ENCODE data around the gene NEU2. TPM values are rescaled to one million over a fixed set of nuclear protein-coding genes. Genes with fewer than 3 reads are reported as not detected.
A peak's percentile ranks its signal among the peaks of the same experiment; 100 is the strongest.

Gene NEU2
- total and polyA plus RNA-seq, 4 donors: not detected

GRCh38 chr2:233062946-233063268 lies 30.4 kb downstream of the NEU2 start:
- H3K27ac ChIP-seq (ENCODE audit: low read depth in 1 of 2, low read length in 2 of 2): peak overlapping the region; percentile 29 to 69
- TF ChIP-seq YY1 (IDR thresholded peaks at IDR 0.05) (no peak), FOXA1 (IDR thresholded peaks at IDR 0.05) (no peak), TAF1 (conservative IDR thresholded peaks at IDR 0.05) (no peak), MAX (IDR thresholded peaks at IDR 0.05) (no peak), EGR1 (IDR thresholded peaks at IDR 0.05; ENCODE audit: low read depth in 2 of 2) (no peak), JUND (IDR thresholded peaks at IDR 0.05) (no peak), HNF4A (conservative IDR thresholded peaks at IDR 0.05) (no peak), NR2F2 (IDR thresholded peaks at IDR 0.05) (no peak), SP1 (IDR thresholded peaks at IDR 0.05) (no peak)
- TF ChIP-seq, protein P1, sequence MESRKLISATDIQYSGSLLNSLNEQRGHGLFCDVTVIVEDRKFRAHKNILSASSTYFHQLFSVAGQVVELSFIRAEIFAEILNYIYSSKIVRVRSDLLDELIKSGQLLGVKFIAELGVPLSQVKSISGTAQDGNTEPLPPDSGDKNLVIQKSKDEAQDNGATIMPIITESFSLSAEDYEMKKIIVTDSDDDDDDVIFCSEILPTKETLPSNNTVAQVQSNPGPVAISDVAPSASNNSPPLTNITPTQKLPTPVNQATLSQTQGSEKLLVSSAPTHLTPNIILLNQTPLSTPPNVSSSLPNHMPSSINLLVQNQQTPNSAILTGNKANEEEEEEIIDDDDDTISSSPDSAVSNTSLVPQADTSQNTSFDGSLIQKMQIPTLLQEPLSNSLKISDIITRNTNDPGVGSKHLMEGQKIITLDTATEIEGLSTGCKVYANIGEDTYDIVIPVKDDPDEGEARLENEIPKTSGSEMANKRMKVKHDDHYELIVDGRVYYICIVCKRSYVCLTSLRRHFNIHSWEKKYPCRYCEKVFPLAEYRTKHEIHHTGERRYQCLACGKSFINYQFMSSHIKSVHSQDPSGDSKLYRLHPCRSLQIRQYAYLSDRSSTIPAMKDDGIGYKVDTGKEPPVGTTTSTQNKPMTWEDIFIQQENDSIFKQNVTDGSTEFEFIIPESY (IDR thresholded peaks at IDR 0.05): no peak
- TF ChIP-seq, protein P2, sequence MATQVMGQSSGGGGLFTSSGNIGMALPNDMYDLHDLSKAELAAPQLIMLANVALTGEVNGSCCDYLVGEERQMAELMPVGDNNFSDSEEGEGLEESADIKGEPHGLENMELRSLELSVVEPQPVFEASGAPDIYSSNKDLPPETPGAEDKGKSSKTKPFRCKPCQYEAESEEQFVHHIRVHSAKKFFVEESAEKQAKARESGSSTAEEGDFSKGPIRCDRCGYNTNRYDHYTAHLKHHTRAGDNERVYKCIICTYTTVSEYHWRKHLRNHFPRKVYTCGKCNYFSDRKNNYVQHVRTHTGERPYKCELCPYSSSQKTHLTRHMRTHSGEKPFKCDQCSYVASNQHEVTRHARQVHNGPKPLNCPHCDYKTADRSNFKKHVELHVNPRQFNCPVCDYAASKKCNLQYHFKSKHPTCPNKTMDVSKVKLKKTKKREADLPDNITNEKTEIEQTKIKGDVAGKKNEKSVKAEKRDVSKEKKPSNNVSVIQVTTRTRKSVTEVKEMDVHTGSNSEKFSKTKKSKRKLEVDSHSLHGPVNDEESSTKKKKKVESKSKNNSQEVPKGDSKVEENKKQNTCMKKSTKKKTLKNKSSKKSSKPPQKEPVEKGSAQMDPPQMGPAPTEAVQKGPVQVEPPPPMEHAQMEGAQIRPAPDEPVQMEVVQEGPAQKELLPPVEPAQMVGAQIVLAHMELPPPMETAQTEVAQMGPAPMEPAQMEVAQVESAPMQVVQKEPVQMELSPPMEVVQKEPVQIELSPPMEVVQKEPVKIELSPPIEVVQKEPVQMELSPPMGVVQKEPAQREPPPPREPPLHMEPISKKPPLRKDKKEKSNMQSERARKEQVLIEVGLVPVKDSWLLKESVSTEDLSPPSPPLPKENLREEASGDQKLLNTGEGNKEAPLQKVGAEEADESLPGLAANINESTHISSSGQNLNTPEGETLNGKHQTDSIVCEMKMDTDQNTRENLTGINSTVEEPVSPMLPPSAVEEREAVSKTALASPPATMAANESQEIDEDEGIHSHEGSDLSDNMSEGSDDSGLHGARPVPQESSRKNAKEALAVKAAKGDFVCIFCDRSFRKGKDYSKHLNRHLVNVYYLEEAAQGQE (IDR thresholded peaks at IDR 0.05): no peak
- no peaks in the 10 kb centered on the region for H3K9me3 ChIP-seq (ENCODE audit: control insufficient read depth in 4 of 4, low read length in 3 of 4)
- no peak for DNase-seq (ENCODE audit: low spot score)
- peaks cover 0 to 13% (median 3%) of the 10 kb centered on the region in 4 donors for H3K4me1 ChIP-seq (ENCODE audit: control insufficient read depth in 4 of 4, insufficient read depth in 4 of 4, low read length in 3 of 4)
- no peaks in the 10 kb centered on the region for H3K36me3 ChIP-seq (ENCODE audit: control insufficient read depth in 4 of 4, insufficient read depth in 3 of 4, low read depth in 1 of 4, low read length in 3 of 4)
- WGBS: 80% methylated on average over 6 of the region's 6 CpGs
- no peak overlapping the region for H3K4me3 ChIP-seq (ENCODE audit: low read depth in 1 of 3, low read length in 3 of 3)
- H3K9ac ChIP-seq (ENCODE audit: low read depth in 1 of 2, low read length in 2 of 2): no peak overlapping the region
- no peaks in the 10 kb centered on the region for H3K27me3 ChIP-seq (ENCODE audit: control insufficient read depth in 4 of 4, insufficient read depth in 4 of 4, low read length in 3 of 4)

- no peak for DNase-seq (ENCODE audit: low spot score)
- Histone ChIP-seq H3K27me3 (ENCODE audit: control insufficient read depth in 4 of 4, insufficient read depth in 4 of 4, low read length in 3 of 4) (no peaks in the 10 kb centered on the region), H3K4me3 (ENCODE audit: low read depth in 1 of 3, low read length in 3 of 3) (no peak overlapping the region), H3K9ac (ENCODE audit: low read depth in 1 of 2, low read length in 2 of 2) (no peak overlapping the region), H3K27ac (ENCODE audit: low read depth in 1 of 2, low read length in 2 of 2) (peak overlapping the region in 1 of 2 donors; percentile 29), H3K9me3 (ENCODE audit: control insufficient read depth in 4 of 4, low read length in 3 of 4) (no peaks in the 10 kb centered on the region), H3K4me1 (ENCODE audit: control insufficient read depth in 4 of 4, insufficient read depth in 4 of 4, low read length in 3 of 4) (peaks cover 0 to 13% (median 3%) of the 10 kb centered on the region in 4 donors), H3K36me3 (ENCODE audit: control insufficient read depth in 4 of 4, insufficient read depth in 3 of 4, low read depth in 1 of 4, low read length in 3 of 4) (no peaks in the 10 kb centered on the region)
- no peak for TF ChIP-seq RXRA (IDR thresholded peaks at IDR 0.05)
- TF ChIP-seq, protein P2 (IDR thresholded peaks at IDR 0.05): no peak
- TF ChIP-seq TAF1 (conservative IDR thresholded peaks at IDR 0.05): no peak
- no peak for TF ChIP-seq RAD21 (IDR thresholded peaks at IDR 0.05)
- no peak for TF ChIP-seq EGR1 (IDR thresholded peaks at IDR 0.05; ENCODE audit: low read depth in 2 of 2)
- TF ChIP-seq MAX (IDR thresholded peaks at IDR 0.05): no peak
- WGBS: 70% methylated on average over 13 of the region's 13 CpGs
These were observed 30.9 kb downstream of the NEU2 start for GRCh38 chr2:233063269-233063975.
